Activated CD8-positive, alpha-beta T cell treated with anti-CD3 and anti-CD28 coated beads, Interleukin-2, amount 10 ng/mL, durations not matched to agents 7 days and 5 days (primary cell): ENCODE data around the gene GPR146. TPM values are rescaled to one million over a fixed set of nuclear protein-coding genes. Genes with fewer than 3 reads are reported as not detected.
"Not testable (repeated sequence)": the region's sequence is repeated elsewhere in the genome, so short reads cannot be mapped to it uniquely, and the experiment has no call there.

Experiments used
- ATAC-seq: fragments of 150-1000 bp; cut with Tn5 transposase; one replicate; pipeline ENCODE4 v1.10.0; 2021; ENCODE audit warnings: moderate library complexity
- CTCF ChIA-PET: fragments of 350-600 bp; sonication (Branson Sonifier 250); formaldehyde crosslinking; loops from one replicate; lab custom pipeline; 2021; ENCODE audit warnings: antibody characterized with exemption; lab: Charles Lee
- POLR2A ChIA-PET: fragments of 350-600 bp; sonication (Branson Sonifier 250); formaldehyde crosslinking; loops from one replicate; lab custom pipeline; 2021; ENCODE audit warnings: antibody characterized with exemption; lab: Charles Lee
- DNase-seq: peaks from one replicate; pipeline ENCODE4 v3.0.0-alpha.2; 2020
- H3K27ac Mint-ChIP-seq: one replicate; pipeline ENCODE4 v1.8.0; 2021; ENCODE audit warnings: mild to moderate bottlenecking, mixed read lengths
- H3K27me3 Mint-ChIP-seq: one replicate; pipeline ENCODE4 v1.8.0; 2021; ENCODE audit warnings: low read depth, mixed read lengths
- H3K36me3 Mint-ChIP-seq: one replicate; pipeline ENCODE4 v1.8.0; 2021; ENCODE audit warnings: low read depth, mixed read lengths
- H3K4me1 Mint-ChIP-seq: one replicate; pipeline ENCODE4 v1.8.0; 2021; ENCODE audit warnings: low read depth, mixed read lengths
- H3K4me3 Mint-ChIP-seq: one replicate; pipeline ENCODE4 v1.8.0; 2021; ENCODE audit warnings: mild to moderate bottlenecking, mixed read lengths
- H3K9me3 Mint-ChIP-seq: one replicate; pipeline ENCODE4 v1.8.0; 2022; ENCODE audit warnings: mixed read lengths; ENCODE audit not compliant: insufficient read depth
- total RNA-seq, 2 experiments: library from RNA; stranded (reverse); gene quantifications; one replicate each; pipeline ENCODE4 v1.2.3, GENCODE V29; 2021

Gene GPR146
- total RNA-seq, 2 experiments from 2014 or later = 2.7 to 3.1 TPM

- DNase-seq (peak; percentile 76), ATAC-seq (peak; percentile 73)
- Mint-ChIP-seq H3K27me3 (no peaks in the 10 kb centered on the region), H3K27ac (peak overlapping the region; percentile 85), H3K36me3 (peaks cover 5% of the 10 kb centered on the region), H3K9me3 (no peaks in the 10 kb centered on the region), H3K4me3 (peak overlapping the region; percentile 72), H3K4me1 (peaks cover 37% of the 10 kb centered on the region)
- CTCF ChIA-PET = interaction anchor here (0.9 to 1.9 kb wide), 3 partner anchors 36 to 148 kb away, joined by 3 to 7 read pairs (median 4); no protein-coding TSS in a partner anchor
- POLR2A ChIA-PET = no interaction called here
These were observed 15.3 kb upstream of the GPR146 start for GRCh38 chr7:1028775-1029636.

- Mint-ChIP-seq H3K27me3 (no peaks in the 10 kb centered on the region), H3K4me1 (peaks cover 42% of the 10 kb centered on the region), H3K27ac (peak overlapping the region; percentile 46), H3K36me3 (peaks cover 3% of the 10 kb centered on the region), H3K9me3 (no peaks in the 10 kb centered on the region), H3K4me3 (peak overlapping the region; percentile 72)
- CTCF ChIA-PET = interaction anchor here (0.9 to 1.9 kb wide), 3 partner anchors 36 to 147 kb away, joined by 3 to 7 read pairs (median 4); no protein-coding TSS in a partner anchor
- ATAC-seq = no peak
- DNase-seq = no peak
- POLR2A ChIA-PET = no interaction called here
These were observed 14.5 kb upstream of the GPR146 start for GRCh38 chr7:1029637-1030443.

- no peak overlapping the region for H3K27ac Mint-ChIP-seq
These were observed 13.8 kb upstream of the GPR146 start for GRCh38 chr7:1030444-1031070.

GRCh38 chr7:1031716-1032455, 12.5 kb upstream of the GPR146 start:
- no peak overlapping the region for H3K27ac Mint-ChIP-seq

More at GRCh38 chr7:1030444-1031070, 13.8 kb upstream of the GPR146 start:
- Mint-ChIP-seq H3K4me1 (peaks cover 46% of the 10 kb centered on the region), H3K36me3 (peaks cover 3% of the 10 kb centered on the region), H3K27me3 (no peaks in the 10 kb centered on the region), H3K4me3 (no peak overlapping the region), H3K9me3 (no peaks in the 10 kb centered on the region)
- no peak for ATAC-seq
- DNase-seq = no peak
- POLR2A ChIA-PET = no interaction called here
- CTCF ChIA-PET = interaction anchor here (0.6 kb wide), 1 partner anchor 35 kb away, joined by 3 read pairs; no protein-coding TSS in a partner anchor

GRCh38 chr7:1032536-1033181, 11.7 kb upstream of the GPR146 start:
- POLR2A ChIA-PET = no interaction called here
- no peaks in the 10 kb centered on the region for H3K9me3 Mint-ChIP-seq
- DNase-seq (no peak), ATAC-seq (no peak)
- no peaks in the 10 kb centered on the region for H3K36me3 Mint-ChIP-seq
- peaks cover 39% of the 10 kb centered on the region for H3K4me1 Mint-ChIP-seq
- H3K27me3 Mint-ChIP-seq = no peaks in the 10 kb centered on the region
- no peak overlapping the region for H3K27ac Mint-ChIP-seq
- H3K4me3 Mint-ChIP-seq = no peak overlapping the region
- CTCF ChIA-PET = no interaction called here

More at GRCh38 chr7:1031716-1032455, 12.5 kb upstream of the GPR146 start:
- ATAC-seq (no peak), DNase-seq (no peak)
- H3K27me3 Mint-ChIP-seq = no peaks in the 10 kb centered on the region
- H3K4me3 Mint-ChIP-seq = no peak overlapping the region
- ChIA-PET POLR2A (no interaction called here), CTCF (no interaction called here)
- no peaks in the 10 kb centered on the region for H3K9me3 Mint-ChIP-seq
- H3K36me3 Mint-ChIP-seq = peaks cover 1% of the 10 kb centered on the region
- peaks cover 43% of the 10 kb centered on the region for H3K4me1 Mint-ChIP-seq

- Mint-ChIP-seq H3K4me1 (peaks cover 39% of the 10 kb centered on the region), H3K4me3 (no peak overlapping the region), H3K27ac (peak overlapping the region; percentile 75), H3K27me3 (no peaks in the 10 kb centered on the region), H3K9me3 (no peaks in the 10 kb centered on the region), H3K36me3 (no peaks in the 10 kb centered on the region)
- ChIA-PET POLR2A (no interaction called here), CTCF (interaction anchor here (0.9 to 1.4 kb wide), 3 partner anchors 11 to 41 kb away, joined by 3 to 5 read pairs (median 3); partner anchors contain the start of gene GPR146)
- DNase-seq = peak; percentile 44
- no peak for ATAC-seq
These were observed 10.7 kb upstream of the GPR146 start for GRCh38 chr7:1033546-1034145.

GRCh38 chr7:1034769-1035168, 9.6 kb upstream of the GPR146 start:
- POLR2A ChIA-PET, H3K27me3 Mint-ChIP-seq, H3K4me3 Mint-ChIP-seq, H3K27ac Mint-ChIP-seq, H3K36me3 Mint-ChIP-seq, H3K9me3 Mint-ChIP-seq, ATAC-seq, DNase-seq: not testable (repeated sequence)
- peaks cover 31% of the 10 kb centered on the region for H3K4me1 Mint-ChIP-seq
- CTCF ChIA-PET = interaction anchor here (0.9 to 1.4 kb wide), 3 partner anchors 10 to 42 kb away, joined by 3 to 5 read pairs (median 3); partner anchors contain the start of gene GPR146

GRCh38 chr7:1036164-1036928, 8.0 kb upstream of the GPR146 start:
- ATAC-seq, POLR2A ChIA-PET, DNase-seq, H3K9me3 Mint-ChIP-seq, H3K27me3 Mint-ChIP-seq, H3K4me3 Mint-ChIP-seq, H3K27ac Mint-ChIP-seq, H3K36me3 Mint-ChIP-seq: not testable (repeated sequence)
- peaks cover 23% of the 10 kb centered on the region for H3K4me1 Mint-ChIP-seq
- CTCF ChIA-PET = interaction anchor here (0.7 to 1.6 kb wide), 2 partner anchors 43 to 175 kb away, joined by 3 read pairs; no protein-coding TSS in a partner anchor

GRCh38 chr7:1040233-1040632, 4.1 kb upstream of the GPR146 start:
- H3K9me3 Mint-ChIP-seq, H3K4me3 Mint-ChIP-seq, DNase-seq, H3K27ac Mint-ChIP-seq, H3K27me3 Mint-ChIP-seq, ATAC-seq, H3K36me3 Mint-ChIP-seq, POLR2A ChIA-PET: not testable (repeated sequence)
- CTCF ChIA-PET = interaction anchor here (0.7 kb wide), 1 partner anchor 222 kb away, joined by 3 read pairs; no protein-coding TSS in a partner anchor
- peaks cover 28% of the 10 kb centered on the region for H3K4me1 Mint-ChIP-seq
